GM10266 (cell line): ENCODE measurements around the gene SARDH.

Source experiments
- DNase-seq: peaks from one replicate; pipeline ENCODE4 v3.0.0; 2012; ENCODE audit errors: extremely low spot score
- TF ChIP-seq, protein P1 (sequence below): IDR thresholded peaks from 2 replicates; pipeline ENCODE4 v1.5.1; 2012; ENCODE audit warnings: mild to moderate bottlenecking, low read depth; ENCODE audit not compliant: control insufficient read depth, insufficient read depth; ENCODE audit errors: missing control alignments

The SARDH gene

DNA sequence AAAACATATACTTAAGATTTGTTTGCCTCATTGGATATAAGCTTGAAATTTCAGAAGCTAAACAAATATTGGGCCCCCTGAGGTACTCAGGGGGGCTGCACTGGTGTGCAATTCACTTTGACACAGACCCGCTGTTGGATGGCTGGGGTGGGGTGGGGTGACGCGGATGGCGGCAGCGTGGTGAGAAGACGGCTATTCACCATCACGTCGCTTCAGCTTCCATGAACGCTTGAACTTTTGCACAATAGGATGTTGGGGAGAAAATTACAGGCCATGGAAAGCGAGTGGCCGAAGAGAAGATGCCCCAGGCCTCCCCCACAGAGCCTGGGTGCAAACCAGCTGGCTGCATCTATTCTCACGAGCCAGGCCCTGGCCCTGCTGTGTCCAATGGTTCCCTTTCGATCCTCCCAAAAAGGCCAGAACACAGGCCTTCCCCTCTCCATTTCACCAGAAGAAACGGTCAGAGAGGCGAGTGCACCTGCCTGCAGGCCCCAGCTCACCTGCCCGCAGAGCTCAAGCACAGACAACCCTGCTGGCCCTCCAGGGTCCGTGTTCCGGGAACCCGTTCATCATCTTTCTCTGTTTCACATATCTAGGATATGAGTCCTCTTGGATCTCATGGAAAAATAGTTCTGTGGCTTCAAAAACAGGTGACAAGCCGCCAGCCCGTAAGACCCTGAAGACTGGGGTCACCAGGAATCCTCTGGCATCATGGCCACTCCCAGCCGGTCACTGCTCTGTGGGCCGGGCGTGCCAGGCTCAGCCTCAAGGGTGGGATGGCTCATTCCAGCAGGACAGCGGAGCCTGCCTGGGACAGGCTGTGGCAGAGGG lies 46.8 kb upstream of the SARDH start:
- TF ChIP-seq, protein P1, sequence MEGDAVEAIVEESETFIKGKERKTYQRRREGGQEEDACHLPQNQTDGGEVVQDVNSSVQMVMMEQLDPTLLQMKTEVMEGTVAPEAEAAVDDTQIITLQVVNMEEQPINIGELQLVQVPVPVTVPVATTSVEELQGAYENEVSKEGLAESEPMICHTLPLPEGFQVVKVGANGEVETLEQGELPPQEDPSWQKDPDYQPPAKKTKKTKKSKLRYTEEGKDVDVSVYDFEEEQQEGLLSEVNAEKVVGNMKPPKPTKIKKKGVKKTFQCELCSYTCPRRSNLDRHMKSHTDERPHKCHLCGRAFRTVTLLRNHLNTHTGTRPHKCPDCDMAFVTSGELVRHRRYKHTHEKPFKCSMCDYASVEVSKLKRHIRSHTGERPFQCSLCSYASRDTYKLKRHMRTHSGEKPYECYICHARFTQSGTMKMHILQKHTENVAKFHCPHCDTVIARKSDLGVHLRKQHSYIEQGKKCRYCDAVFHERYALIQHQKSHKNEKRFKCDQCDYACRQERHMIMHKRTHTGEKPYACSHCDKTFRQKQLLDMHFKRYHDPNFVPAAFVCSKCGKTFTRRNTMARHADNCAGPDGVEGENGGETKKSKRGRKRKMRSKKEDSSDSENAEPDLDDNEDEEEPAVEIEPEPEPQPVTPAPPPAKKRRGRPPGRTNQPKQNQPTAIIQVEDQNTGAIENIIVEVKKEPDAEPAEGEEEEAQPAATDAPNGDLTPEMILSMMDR = no peak
- no peak for DNase-seq

DNA sequence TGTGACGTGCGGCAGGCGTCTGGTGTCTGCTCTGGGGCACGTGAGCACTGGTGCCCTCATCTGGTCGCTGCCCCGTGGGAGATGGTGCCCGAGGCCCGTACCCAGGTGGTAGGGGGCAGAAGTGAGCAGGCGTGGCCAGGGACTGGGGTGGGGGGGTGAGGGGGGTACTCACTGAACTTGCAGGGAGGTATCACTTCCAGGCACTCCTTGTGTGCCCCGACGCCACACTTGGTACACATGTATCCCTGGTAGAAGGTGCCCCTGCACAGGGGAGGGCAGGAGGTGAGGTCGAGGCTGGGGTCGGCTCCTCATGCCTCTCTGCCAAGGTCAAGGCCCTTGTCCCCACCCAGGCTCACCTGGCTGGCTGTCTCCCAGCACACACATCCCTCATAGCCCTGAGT lies 45.2 kb upstream of the SARDH start:
- no peak for DNase-seq
- TF ChIP-seq, protein P1 = no peak

DNA sequence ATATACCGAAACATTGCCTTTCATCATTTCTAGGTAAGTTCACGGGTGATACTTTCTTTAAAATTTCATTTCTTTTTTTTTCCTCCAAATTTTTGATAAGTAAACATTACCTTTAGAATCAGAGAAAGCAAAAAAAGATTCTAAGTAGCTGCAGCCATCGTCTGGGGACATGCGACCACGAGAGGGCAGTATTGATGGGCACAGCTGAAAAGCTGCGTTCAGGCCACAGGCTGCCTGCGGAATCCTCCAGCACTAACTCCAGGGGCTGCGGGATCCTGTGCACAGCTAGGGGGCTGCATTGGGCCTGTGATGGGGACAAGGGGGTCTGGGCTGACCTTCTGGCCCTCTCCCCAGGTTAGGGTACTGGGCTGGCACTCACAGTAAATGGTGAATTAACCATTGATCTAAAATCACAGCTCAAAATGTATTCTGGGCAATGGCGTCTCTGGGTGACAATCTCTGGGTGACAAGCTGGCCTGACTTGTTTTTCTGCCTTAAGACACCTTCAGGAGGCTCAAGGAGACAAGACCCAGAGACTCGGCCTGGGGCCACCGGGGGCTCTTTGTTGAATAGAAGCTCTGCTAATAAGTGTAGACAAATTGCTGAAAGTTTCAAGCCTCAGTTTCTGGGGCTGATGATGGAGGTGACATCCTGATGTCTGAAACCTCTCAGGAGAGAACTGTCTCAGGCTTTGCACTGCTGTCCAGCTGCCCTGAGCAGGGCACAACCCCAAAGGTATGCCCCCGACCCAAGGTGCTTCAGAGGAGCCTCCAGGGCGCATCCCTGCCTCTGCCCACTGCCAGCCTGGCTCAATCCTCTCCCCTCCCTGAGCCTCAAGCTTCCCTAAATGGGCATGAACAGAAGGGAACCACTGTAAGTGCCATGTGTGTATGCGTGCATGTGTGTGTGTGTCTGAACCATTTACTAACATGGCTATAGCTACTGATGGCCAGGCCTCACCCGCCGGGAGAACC lies 44.3 kb upstream of the SARDH start:
- TF ChIP-seq, protein P1 = peak; percentile 78

DNA sequence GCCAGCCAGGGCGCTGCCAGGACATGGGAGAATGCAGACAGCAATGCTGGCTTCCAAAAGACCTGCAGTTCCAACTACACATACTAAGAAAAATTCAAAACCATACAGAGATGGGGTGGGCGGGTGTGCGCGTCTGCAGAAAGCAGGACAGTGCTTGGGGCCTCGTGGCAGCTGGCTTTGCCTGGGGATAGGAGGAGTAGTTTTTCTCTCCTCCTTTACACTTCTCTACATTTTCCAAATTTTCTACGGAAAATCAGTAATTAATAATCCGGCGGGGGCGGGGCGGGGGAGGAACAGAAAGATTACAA lies 43.6 kb upstream of the SARDH start:
- no peak for DNase-seq
- TF ChIP-seq, protein P1 = no peak

More for the DNA sequence above, 44.3 kb upstream of the SARDH start:
- DNase-seq = peak; percentile 81

DNA sequence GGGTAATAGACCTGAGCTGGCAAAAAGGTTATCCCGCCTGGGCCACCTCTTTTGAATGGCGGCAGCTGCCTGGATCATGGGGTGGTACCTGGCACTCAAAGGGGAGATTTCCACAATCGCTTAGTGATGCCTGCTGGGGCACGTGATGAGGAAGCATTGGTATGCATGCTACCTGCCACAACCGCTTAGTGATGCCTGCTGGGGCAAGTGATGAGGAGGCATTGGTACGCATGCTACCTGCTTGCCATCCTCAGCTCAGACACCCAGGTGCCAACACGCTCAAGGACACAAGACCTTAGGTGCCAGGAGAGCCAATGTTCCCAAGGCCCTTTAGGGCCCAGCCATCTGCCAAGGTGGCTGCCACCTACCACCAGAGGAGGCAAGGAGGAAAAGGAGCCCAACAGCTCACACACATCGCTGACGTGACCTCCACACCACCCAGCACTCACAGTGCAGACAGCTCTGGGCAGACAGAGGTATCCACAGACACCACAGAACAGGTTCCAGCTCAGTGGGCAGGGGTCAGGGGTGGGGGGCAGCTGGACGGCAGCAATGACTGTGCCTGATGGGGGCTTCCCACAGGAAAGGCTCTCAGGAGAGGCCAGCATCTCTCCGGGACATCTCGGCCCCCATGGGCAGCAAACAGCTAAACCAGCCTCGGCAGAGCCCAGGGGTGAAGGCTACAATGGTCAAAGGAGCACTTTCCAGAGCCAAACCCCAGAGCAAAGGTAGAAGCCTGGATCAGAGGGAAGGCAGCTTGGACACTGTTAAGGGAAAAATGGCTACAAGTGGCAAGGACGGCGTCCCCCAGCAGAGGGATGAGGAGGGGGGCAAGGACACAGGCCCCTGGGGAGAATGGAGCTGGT lies 43.0 kb upstream of the SARDH start:
- TF ChIP-seq, protein P1 = no peak
- no peak for DNase-seq

DNA sequence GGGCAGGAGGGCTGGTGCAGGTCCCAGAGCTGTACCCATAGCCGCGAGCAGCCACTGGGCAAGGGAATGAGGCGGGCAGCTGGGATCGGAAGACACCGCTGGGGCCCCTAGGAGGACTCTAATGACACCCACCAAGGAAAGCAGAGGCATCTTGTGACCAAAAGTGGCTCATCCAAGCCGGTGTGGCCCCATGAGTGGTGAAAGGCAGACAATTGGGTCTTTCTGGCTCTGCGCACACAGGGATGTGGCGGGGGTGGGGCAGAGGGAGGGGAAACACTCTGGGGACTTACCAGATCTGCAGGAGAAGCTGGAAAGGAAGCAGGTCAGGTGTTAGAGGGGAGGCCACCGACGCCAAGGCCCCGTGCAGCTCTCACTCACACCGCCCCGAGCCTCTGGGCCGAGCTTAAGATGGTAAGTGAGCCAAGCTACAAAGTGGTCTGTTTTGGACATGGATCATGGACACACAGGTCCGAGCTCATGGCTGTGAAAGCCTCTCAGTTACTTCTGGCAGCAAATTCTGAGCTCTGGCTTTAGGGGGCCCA lies 42.3 kb upstream of the SARDH start:
- TF ChIP-seq, protein P1 = no peak
- no peak for DNase-seq
